B cell (primary cell): ENCODE results near the gene SATL1. TPM values are rescaled to one million over a fixed set of nuclear protein-coding genes. Genes with fewer than 3 reads are reported as not detected.

Experiments
- ATAC-seq: fragments of 200-7000 bp; cut with Tn5 transposase; one replicate; pipeline ENCODE4 v1.10.0; 2021; ENCODE audit warnings: low read depth, mild to moderate bottlenecking, moderate number of reproducible peaks, moderate library complexity
- CTCF ChIA-PET: fragments of 350-600 bp; sonication (Branson Sonifier 250); formaldehyde crosslinking; loops from one replicate; lab custom pipeline; 2021; ENCODE audit warnings: antibody characterized with exemption, inconsistent platforms; lab: Charles Lee
- POLR2A ChIA-PET: fragments of 350-600 bp; sonication (Branson Sonifier 250); formaldehyde crosslinking; loops from one replicate; lab custom pipeline; 2021; ENCODE audit warnings: antibody characterized with exemption; lab: Charles Lee
- DNase-seq: peaks from one replicate; pipeline ENCODE4 v3.0.0; 2013
- H2AFZ ChIP-seq: 2 replicates; pipeline ENCODE4 v1.6.1; 2012; ENCODE audit warnings: mild to moderate bottlenecking, low read depth, low read length; ENCODE audit not compliant: insufficient read depth, poor library complexity, severe bottlenecking
- H3K27ac ChIP-seq, 2 donors: 1 replicate in 1 of 2; 2 replicates in 1 of 2; pipeline ENCODE4 v1.5.1; 2012 to 2013; ENCODE audit warnings: low read length in 2 of 2, mild to moderate bottlenecking in 2 of 2, moderate library complexity in 1 of 2
- H3K27me3 ChIP-seq, 4 experiments: fragments of 200-600 bp in 1 of 4; sonication (generic) in 1 of 4; replicated peaks in 1 of 4; 1 replicate in 2 of 4; 2 replicates in 2 of 4; pipeline versions ENCODE4 v1.6.1 to v1.7.0; 2013 to 2016; ENCODE audit warnings: low read length in 3 of 4, mild to moderate bottlenecking in 2 of 4, mixed read lengths in 1 of 4, moderate library complexity in 1 of 4; ENCODE audit not compliant: insufficient read depth in 4 of 4, control insufficient read depth in 3 of 4; ENCODE audit errors: control extremely low read depth in 1 of 4
- H3K36me3 ChIP-seq, 2 experiments: replicated peaks in 1 of 2; 1 replicate in 1 of 2; 2 replicates in 1 of 2; pipeline versions ENCODE4 v1.6.1 to v1.7.1; 2013; ENCODE audit warnings: low read length in 1 of 2; ENCODE audit not compliant: insufficient read depth in 2 of 2, control insufficient read depth in 1 of 2; ENCODE audit errors: control extremely low read depth in 1 of 2, extremely low read depth in 1 of 2
- H3K4me1 ChIP-seq, 2 donors: fragments of 200-600 bp in 1 of 2; sonication (generic) in 1 of 2; 1 replicate in 1 of 2; 2 replicates in 1 of 2; pipeline versions ENCODE4 v1.5.1 to v1.6.1; 2013 to 2017; ENCODE audit warnings: low read length in 2 of 2; ENCODE audit not compliant: control insufficient read depth in 2 of 2, insufficient read depth in 2 of 2
- H3K4me2 ChIP-seq: replicated peaks from 2 replicates; pipeline ENCODE3; 2012; ENCODE audit warnings: mild to moderate bottlenecking, low read depth, low read length; ENCODE audit not compliant: poor library complexity, severe bottlenecking
- H3K4me3 ChIP-seq, 5 experiments: fragments of 200-600 bp in 1 of 5; sonication (generic) in 1 of 5; 1 replicate in 3 of 5; 2 replicates in 2 of 5; pipeline versions ENCODE4 v1.5.1 to v1.7.0; 2011 to 2016; ENCODE audit warnings: low read length in 4 of 5, mild to moderate bottlenecking in 4 of 5, low read depth in 2 of 5, control low read depth in 1 of 5, moderate library complexity in 1 of 5; ENCODE audit not compliant: insufficient read depth in 1 of 5; ENCODE audit errors: control extremely low read depth in 1 of 5, extremely low read depth in 1 of 5
- H3K79me2 ChIP-seq: fragments of 200-600 bp; sonication (generic); one replicate; pipeline ENCODE4 v1.6.0; 2016; ENCODE audit warnings: low read length; ENCODE audit not compliant: control insufficient read depth, insufficient read depth
- H3K9ac ChIP-seq: fragments of 200-600 bp; sonication (generic); 2 replicates; pipeline ENCODE4 v1.6.1; 2017; ENCODE audit warnings: mild to moderate bottlenecking, low read length, moderate library complexity
- H3K9me3 ChIP-seq, 3 donors: one replicate each; pipeline versions ENCODE4 v1.6.1 to v1.7.1; 2013; ENCODE audit warnings: low read length in 2 of 3; ENCODE audit not compliant: control insufficient read depth in 2 of 3, insufficient read depth in 1 of 3; ENCODE audit errors: control extremely low read depth in 1 of 3
- H4K20me1 ChIP-seq: 2 replicates; pipeline ENCODE4 v1.6.0; 2012; ENCODE audit warnings: mild to moderate bottlenecking, low read length; ENCODE audit not compliant: insufficient read depth, control insufficient read depth, poor library complexity, severe bottlenecking
- H3K27ac Mint-ChIP-seq: one replicate; pipeline ENCODE4 v1.8.0; 2021; ENCODE audit warnings: mixed read lengths
- H3K27me3 Mint-ChIP-seq: one replicate; pipeline ENCODE4 v1.8.0; 2021; ENCODE audit warnings: mixed read lengths
- H3K4me1 Mint-ChIP-seq: one replicate; pipeline ENCODE4 v1.8.0; 2021; ENCODE audit warnings: mixed read lengths
- H3K4me3 Mint-ChIP-seq: one replicate; pipeline ENCODE4 v1.8.0; 2021; ENCODE audit warnings: mixed read lengths
- H3K9me3 Mint-ChIP-seq: one replicate; pipeline ENCODE4 v1.8.0; 2022; ENCODE audit warnings: mixed read lengths; ENCODE audit not compliant: insufficient read depth
- EZH2 ChIP-seq: IDR thresholded peaks from 2 replicates; pipeline ENCODE4 v1.6.1; 2012; ENCODE audit warnings: borderline replicate concordance, low read depth, mild to moderate bottlenecking, moderate library complexity, low read length; ENCODE audit not compliant: insufficient read depth, poor library complexity, severe bottlenecking
- WGBS: methylation state at CpG from one replicate; pipeline ENCODE4 v1.1.5; 2013; ENCODE audit warnings: missing lambda C conversion rate; ENCODE audit not compliant: insufficient coverage; 5-methylcytosine and 5-hydroxymethylcytosine counted together
- intact Hi-C: fragments of 100-400 bp; cut with micrococcal nuclease; formaldehyde crosslinking; loops from one replicate; pipeline ENCODE4 v1.10.0; 2022
- polyA plus RNA-seq: library from polyadenylated mRNA; depleted of rRNA; stranded (reverse); fragments of >200 nt; gene quantifications from 2 replicates; pipeline ENCODE4 v1.2.3, GENCODE V29; 2012
- total RNA-seq, 2 donors: library from RNA; stranded (reverse); fragments of 120-200 nt in 1 of 2; gene quantifications; 1 replicate in 1 of 2; 2 replicates in 1 of 2; pipeline versions ENCODE4 v1.2.3 to v1.2.4, GENCODE V29; 2013 to 2022
- TF ChIP-seq, protein P1 (sequence below): fragments of 200-600 bp; IDR thresholded peaks from one replicate; pipeline ENCODE4 v1.8.0; 2022; ENCODE audit warnings: antibody characterized with exemption, mild to moderate bottlenecking

SATL1 gene
- total and polyA plus RNA-seq, 2 donors (not counting 1 experiment from before 2014, with no cell fraction given): 0.04 TPM; not detected in 1

DNA sequence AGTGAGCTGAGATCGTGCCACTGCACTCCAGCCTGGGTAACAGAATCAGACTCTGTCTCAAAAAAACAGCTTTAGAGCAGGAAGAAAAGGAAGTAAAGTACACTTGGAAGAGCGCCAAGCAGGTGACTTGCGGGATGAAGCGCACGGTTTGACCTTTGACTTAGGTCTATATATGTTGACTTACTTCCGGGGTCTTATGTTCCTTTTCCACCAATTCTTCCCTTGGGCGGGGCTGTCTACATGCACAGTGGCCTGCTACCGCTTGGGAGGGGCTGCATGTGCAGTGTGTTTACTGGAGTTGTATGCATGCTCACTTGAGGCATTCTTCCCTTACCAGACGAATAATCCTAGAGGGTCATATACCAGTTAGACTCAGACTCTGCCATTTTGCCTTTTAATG, 131.3 kb downstream of the SATL1 start:
- no peak overlapping the region for H3K27ac ChIP-seq
- H4K20me1 ChIP-seq: no peaks in the 10 kb centered on the region
- TF ChIP-seq, protein P1, sequence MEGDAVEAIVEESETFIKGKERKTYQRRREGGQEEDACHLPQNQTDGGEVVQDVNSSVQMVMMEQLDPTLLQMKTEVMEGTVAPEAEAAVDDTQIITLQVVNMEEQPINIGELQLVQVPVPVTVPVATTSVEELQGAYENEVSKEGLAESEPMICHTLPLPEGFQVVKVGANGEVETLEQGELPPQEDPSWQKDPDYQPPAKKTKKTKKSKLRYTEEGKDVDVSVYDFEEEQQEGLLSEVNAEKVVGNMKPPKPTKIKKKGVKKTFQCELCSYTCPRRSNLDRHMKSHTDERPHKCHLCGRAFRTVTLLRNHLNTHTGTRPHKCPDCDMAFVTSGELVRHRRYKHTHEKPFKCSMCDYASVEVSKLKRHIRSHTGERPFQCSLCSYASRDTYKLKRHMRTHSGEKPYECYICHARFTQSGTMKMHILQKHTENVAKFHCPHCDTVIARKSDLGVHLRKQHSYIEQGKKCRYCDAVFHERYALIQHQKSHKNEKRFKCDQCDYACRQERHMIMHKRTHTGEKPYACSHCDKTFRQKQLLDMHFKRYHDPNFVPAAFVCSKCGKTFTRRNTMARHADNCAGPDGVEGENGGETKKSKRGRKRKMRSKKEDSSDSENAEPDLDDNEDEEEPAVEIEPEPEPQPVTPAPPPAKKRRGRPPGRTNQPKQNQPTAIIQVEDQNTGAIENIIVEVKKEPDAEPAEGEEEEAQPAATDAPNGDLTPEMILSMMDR: no peak
- no peak for TF ChIP-seq EZH2
- H3K4me1 Mint-ChIP-seq: no peaks in the 10 kb centered on the region
- intact Hi-C loops: no loop called here
- no peaks in the 10 kb centered on the region for H3K36me3 ChIP-seq
- H3K27ac Mint-ChIP-seq: no peak overlapping the region
- H3K4me2 ChIP-seq: no peak overlapping the region
- ATAC-seq (no peak), DNase-seq (no peak)
- ChIA-PET CTCF (interaction anchor here (2.1 to 3.4 kb wide), 2 partner anchors 430 to 433 kb away, joined by 10 to 19 read pairs; no protein-coding TSS in a partner anchor), POLR2A (no interaction called here)
- 20% methylated on average over 1 of the region's 9 CpGs for WGBS
- no peaks in the 10 kb centered on the region for H3K9me3 Mint-ChIP-seq
- H3K27me3 Mint-ChIP-seq: no peaks in the 10 kb centered on the region
- no peaks in the 10 kb centered on the region for H3K79me2 ChIP-seq
- H3K9me3 ChIP-seq: no peaks in the 10 kb centered on the region
- H3K27me3 ChIP-seq: no peaks in the 10 kb centered on the region
- H3K4me3 ChIP-seq: no peak overlapping the region
- no peaks in the 10 kb centered on the region for H3K4me1 ChIP-seq
- no peak overlapping the region for H3K9ac ChIP-seq
- no peak overlapping the region for H3K4me3 Mint-ChIP-seq
- no peak overlapping the region for H2AFZ ChIP-seq

DNA sequence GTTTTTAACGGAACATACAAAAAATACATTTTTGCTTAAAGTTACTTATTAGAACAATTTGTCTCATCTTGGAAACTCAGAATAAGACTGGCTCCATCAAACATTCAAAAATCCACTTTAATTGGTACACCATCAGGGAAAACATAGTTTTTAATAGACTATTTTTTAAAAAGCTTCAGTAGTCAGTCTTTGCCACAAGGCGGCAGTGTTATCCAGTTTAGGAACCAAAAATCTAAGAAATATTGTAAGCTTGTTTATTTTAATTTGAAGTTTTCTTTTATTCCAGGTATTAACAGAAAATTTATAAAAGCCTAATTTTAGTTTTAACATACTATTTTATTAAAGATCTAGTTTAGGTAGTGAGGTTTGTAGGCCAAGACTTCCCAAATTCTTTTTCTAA, 132.2 kb downstream of the SATL1 start:
- H3K36me3 ChIP-seq: no peaks in the 10 kb centered on the region
- H3K27ac ChIP-seq: no peak overlapping the region
- no peak for ATAC-seq
- no peaks in the 10 kb centered on the region for H3K4me1 ChIP-seq
- no peak overlapping the region for H3K4me3 ChIP-seq
- H3K4me2 ChIP-seq: no peak overlapping the region
- Mint-ChIP-seq H3K4me1 (no peaks in the 10 kb centered on the region), H3K27ac (no peak overlapping the region), H3K27me3 (no peaks in the 10 kb centered on the region), H3K9me3 (no peaks in the 10 kb centered on the region), H3K4me3 (no peak overlapping the region)
- H3K9ac ChIP-seq: no peak overlapping the region
- no peaks in the 10 kb centered on the region for H3K27me3 ChIP-seq
- no peaks in the 10 kb centered on the region for H4K20me1 ChIP-seq
- ChIA-PET CTCF (interaction anchor here (0.9 to 3.4 kb wide), 4 partner anchors 11 to 434 kb away, joined by 3 to 19 read pairs (median 7); no protein-coding TSS in a partner anchor), POLR2A (no interaction called here)
- no peaks in the 10 kb centered on the region for H3K9me3 ChIP-seq
- no CpG with 5 or more reads among the region's 2 CpGs for WGBS
- no peaks in the 10 kb centered on the region for H3K79me2 ChIP-seq
- TF ChIP-seq EZH2: no peak
- TF ChIP-seq, protein P1: peak; percentile 72
- H2AFZ ChIP-seq: no peak overlapping the region
- intact Hi-C loops: loop anchor here (1.0 kb wide), 1 partner anchor 433 kb away; no protein-coding TSS in a partner anchor
- peak; percentile 10 for DNase-seq
